ENCODE results near the gene TSPOAP1. TPM values are rescaled to one million over a fixed set of nuclear protein-coding genes. Genes with fewer than 3 reads are reported as not detected.

TSPOAP1 gene, protein sequence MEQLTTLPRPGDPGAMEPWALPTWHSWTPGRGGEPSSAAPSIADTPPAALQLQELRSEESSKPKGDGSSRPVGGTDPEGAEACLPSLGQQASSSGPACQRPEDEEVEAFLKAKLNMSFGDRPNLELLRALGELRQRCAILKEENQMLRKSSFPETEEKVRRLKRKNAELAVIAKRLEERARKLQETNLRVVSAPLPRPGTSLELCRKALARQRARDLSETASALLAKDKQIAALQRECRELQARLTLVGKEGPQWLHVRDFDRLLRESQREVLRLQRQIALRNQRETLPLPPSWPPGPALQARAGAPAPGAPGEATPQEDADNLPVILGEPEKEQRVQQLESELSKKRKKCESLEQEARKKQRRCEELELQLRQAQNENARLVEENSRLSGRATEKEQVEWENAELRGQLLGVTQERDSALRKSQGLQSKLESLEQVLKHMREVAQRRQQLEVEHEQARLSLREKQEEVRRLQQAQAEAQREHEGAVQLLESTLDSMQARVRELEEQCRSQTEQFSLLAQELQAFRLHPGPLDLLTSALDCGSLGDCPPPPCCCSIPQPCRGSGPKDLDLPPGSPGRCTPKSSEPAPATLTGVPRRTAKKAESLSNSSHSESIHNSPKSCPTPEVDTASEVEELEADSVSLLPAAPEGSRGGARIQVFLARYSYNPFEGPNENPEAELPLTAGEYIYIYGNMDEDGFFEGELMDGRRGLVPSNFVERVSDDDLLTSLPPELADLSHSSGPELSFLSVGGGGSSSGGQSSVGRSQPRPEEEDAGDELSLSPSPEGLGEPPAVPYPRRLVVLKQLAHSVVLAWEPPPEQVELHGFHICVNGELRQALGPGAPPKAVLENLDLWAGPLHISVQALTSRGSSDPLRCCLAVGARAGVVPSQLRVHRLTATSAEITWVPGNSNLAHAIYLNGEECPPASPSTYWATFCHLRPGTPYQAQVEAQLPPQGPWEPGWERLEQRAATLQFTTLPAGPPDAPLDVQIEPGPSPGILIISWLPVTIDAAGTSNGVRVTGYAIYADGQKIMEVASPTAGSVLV (N-terminal part only)
- 10 to 100 TPM; 21.6 to 22.7 TPM for total RNA-seq

DNA sequence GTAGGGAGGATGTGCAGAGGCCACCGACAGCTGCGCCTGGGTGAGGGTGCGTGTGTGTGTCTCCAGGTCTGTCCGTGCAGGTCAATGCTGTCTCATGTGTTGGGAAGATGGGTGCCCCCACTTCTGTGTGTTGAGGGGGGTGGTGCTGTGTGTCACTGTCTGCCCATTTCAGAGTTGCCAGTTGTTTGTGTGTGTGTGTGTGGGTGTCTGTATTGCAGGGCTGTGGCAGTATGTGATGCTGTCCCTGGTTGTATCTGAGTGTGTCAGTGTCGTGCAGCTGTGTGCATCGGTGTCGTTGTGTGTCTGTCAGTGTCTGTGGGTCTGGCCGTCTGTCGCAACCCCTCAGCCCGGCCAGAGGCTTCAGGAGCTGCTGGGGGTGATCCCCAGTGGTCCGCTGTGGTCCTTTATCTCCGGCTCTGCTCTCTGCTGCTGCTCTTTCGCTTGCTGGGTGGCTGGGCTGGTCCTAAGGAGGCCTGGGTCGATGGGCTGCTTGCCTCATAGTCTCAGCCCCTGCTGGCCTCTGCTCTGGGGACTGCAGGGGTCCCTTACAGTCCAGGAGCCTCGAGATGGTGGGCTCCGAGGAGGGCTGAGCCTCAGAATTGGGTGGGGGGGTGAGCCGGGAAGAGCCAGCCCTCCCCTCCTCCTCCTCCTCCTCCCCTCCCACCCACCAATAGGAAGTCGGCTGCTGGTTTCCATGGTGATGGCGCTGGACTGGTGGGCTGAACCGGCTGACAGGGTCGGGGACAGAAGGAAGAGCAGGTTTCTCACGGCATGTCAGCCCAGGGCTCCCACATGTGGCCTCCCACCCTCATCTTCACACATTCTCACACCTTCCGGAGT is at the start of gene TSPOAP1:
Gene TSPOAP1 (minus strand): TSS at position 601 of the 840 bp plus-strand sequence. CDS start 875 bp downstream, outside the sequence.
- POLR2A ChIA-PET = interaction anchor here (0.6 to 18.5 kb wide), 12 partner anchors 10 to 186 kb away, joined by 3 to 1114 read pairs (median 5); partner anchors contain the start of genes MTMR4, RNF43 and SUPT4H1
- Mint-ChIP-seq H3K4me3 (peak within 1 kb of the TSS; percentile 92), H3K9me3 (peaks cover 6% of the 10 kb centered on the region), H3K36me3 (peaks cover 49% of the 10 kb centered on the region), H3K27ac (peak within 1 kb of the TSS; percentile 98), H3K27me3 (peaks cover 25% of the 10 kb centered on the region), H3K4me1 (ENCODE audit: low read depth) (peaks cover 44% of the 10 kb centered on the region)
- DNase-seq = peak; percentile 90
- CTCF ChIA-PET = interaction anchor here (0.7 to 4.0 kb wide), 9 partner anchors 9 to 160 kb away, joined by 3 to 52 read pairs (median 7); partner anchors contain the start of genes HSF5, RNF43 and SUPT4H1
- intact Hi-C loops (cut with micrococcal nuclease) = loop anchor here (1.0 kb wide), 5 partner anchors 10 to 89 kb away; partner anchors contain the start of genes RNF43 and SUPT4H1

DNA sequence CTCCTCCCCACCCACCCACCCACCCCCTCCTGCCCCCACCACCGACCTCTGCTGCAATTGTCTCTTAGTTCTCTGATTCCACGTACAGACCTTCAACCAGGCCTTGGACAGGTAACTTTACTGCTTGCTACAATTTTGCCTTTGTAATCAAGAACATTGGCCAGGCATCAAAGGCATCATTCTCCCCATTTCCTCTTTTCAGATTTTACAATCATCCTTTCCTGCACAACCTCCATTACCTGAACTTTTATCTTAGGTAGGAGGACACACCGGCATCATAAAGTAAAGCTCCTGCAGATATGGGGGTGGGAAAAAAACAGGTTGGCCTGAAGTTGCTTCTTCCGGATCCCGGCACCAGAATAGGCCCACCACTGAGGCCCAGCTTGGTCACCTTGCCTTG is 49.1 kb upstream of the TSPOAP1 start:
- POLR2A ChIA-PET = no interaction called here
- CTCF ChIA-PET = no interaction called here

DNA sequence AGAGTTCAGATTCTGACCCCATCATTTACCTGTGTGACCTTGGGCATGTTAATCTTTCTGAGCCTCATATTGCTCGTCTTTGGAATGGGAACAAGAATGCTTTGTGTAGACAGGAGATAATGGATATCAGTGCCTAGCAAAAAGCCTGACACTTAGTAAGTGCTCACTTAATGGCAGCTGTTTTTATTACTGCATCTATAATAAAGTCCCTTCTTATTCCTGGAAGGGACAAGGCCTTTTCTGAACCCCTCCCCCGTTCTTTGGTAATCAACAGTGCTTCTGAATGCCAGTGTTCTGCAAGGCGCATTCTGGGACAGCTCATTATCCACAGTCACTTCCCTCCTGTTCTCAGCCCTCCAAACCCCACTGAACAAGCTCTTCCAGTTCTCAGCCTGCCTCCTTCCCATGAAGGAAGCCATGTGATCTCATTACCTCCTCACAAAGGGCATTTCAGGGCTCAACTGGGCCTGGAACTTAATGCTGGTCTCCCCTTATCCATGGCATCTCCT is 48.6 kb upstream of the TSPOAP1 start:
- intact Hi-C loops (cut with micrococcal nuclease) = no loop called here
- POLR2A ChIA-PET = no interaction called here
- CTCF ChIA-PET = no interaction called here
- DNase-seq = no peak
- no peak overlapping the region for H3K27ac Mint-ChIP-seq
- no peaks in the 10 kb centered on the region for H3K27me3 Mint-ChIP-seq
- H3K4me3 Mint-ChIP-seq = no peak overlapping the region
- H3K9me3 Mint-ChIP-seq = no peaks in the 10 kb centered on the region
- peaks cover 29% of the 10 kb centered on the region for H3K4me1 Mint-ChIP-seq (ENCODE audit: low read depth)
- H3K36me3 Mint-ChIP-seq = no peaks in the 10 kb centered on the region

More for the DNA sequence above, 49.1 kb upstream of the TSPOAP1 start:
- Mint-ChIP-seq H3K9me3 (no peaks in the 10 kb centered on the region), H3K4me1 (ENCODE audit: low read depth) (peaks cover 34% of the 10 kb centered on the region), H3K27me3 (no peaks in the 10 kb centered on the region), H3K27ac (no peak overlapping the region), H3K36me3 (no peaks in the 10 kb centered on the region), H3K4me3 (no peak overlapping the region)
- intact Hi-C loops (cut with micrococcal nuclease) = no loop called here
- DNase-seq = no peak

DNA sequence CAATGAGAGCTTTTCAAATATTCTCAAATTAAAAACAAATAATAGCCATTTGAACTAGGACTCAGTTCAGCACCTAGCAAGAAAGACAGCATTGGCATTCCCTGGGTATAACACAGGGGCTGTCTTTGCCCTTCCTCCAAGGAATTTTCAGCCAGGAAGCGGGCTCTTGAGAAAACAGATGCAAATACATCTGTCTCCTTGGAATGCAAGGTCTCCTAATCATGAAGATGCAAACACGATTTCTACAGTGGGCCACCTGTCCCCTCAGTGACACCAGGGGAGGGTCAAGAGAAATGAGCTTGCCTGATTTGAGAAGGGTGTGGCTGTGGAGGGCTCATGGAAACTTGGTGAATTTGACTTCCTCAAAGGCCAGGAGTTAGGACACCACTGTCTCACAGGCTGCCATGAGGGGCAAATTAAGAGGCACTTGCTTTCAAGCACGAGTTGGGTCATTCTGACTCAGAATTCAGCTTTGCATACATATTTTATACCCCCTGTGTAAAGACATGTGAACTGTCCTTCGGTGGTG is 47.9 kb upstream of the TSPOAP1 start:
- CTCF ChIA-PET = no interaction called here
- POLR2A ChIA-PET = no interaction called here
- H3K27ac Mint-ChIP-seq = no peak overlapping the region
- peaks cover 24% of the 10 kb centered on the region for H3K4me1 Mint-ChIP-seq (ENCODE audit: low read depth)
- intact Hi-C loops (cut with micrococcal nuclease) = no loop called here
- no peaks in the 10 kb centered on the region for H3K9me3 Mint-ChIP-seq
- H3K4me3 Mint-ChIP-seq = no peak overlapping the region
- no peak for DNase-seq
- no peaks in the 10 kb centered on the region for H3K27me3 Mint-ChIP-seq
- no peaks in the 10 kb centered on the region for H3K36me3 Mint-ChIP-seq

DNA sequence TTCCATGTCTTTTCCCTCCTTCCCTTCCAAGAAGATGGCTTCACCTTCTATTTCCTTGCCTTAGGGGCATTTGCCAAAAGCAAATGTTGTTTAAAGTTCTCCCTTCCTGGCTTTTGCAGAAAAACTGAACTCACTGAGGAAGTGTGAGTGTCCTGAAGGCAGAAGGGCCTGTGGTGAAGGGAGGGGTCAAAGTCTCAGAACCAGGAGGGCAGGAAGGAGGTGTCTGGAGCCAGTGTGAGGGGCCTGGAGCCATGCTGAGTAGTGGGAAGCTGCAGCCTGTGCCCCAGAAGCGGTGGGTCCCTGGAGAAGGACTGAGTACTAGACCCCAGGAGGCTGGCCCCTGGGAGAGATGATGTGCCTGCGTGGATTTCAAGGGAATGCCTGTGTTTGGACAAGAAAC is 47.2 kb upstream of the TSPOAP1 start:
- Mint-ChIP-seq H3K36me3 (no peaks in the 10 kb centered on the region), H3K27ac (no peak overlapping the region), H3K9me3 (no peaks in the 10 kb centered on the region), H3K4me1 (ENCODE audit: low read depth) (peaks cover 19% of the 10 kb centered on the region), H3K27me3 (no peaks in the 10 kb centered on the region), H3K4me3 (no peak overlapping the region)
- intact Hi-C loops (cut with micrococcal nuclease) = no loop called here
- ChIA-PET CTCF (no interaction called here), POLR2A (no interaction called here)
- no peak for DNase-seq

DNA sequence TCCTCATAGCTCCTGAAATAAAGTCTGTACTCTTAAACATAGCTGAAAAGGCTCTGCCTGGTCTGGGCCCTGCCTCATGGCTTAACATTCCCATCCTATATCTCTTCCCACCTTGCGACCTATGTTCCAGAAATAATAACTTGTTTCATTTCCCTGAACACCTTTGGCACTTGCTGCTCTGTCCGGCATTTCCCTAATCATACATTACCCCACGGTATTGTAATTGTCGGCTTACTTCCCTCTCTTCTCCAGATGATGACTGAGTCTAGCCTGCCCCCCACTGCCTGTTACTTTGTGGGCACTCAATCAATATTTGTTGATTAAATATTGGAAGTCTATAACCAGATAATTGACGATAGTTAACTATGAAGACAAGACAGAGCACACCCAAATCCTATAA is 46.7 kb upstream of the TSPOAP1 start:
- no peak overlapping the region for H3K27ac Mint-ChIP-seq
- CTCF ChIA-PET = no interaction called here

DNA sequence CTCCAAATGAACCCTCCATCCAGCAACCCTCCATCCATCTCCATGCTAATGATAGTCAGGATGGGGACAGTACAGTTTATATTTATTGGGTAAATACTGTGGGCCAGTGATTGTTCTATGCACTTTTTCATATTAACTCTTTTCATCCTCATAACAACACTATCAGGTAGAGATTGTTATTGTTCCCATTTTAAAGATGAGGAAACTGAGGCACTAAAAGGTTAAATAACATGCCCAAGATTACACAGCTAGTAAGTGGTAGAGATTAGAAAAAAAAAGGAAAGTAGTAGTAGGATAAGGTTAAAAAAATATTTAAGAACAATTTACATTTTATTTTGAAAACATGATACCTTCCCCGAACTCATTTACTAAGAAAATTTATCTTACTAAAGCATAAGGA is 45.3 kb upstream of the TSPOAP1 start:
- Mint-ChIP-seq H3K4me1 (ENCODE audit: low read depth) (peaks cover 10% of the 10 kb centered on the region), H3K4me3 (no peak overlapping the region), H3K9me3 (no peaks in the 10 kb centered on the region), H3K27me3 (no peaks in the 10 kb centered on the region), H3K36me3 (no peaks in the 10 kb centered on the region), H3K27ac (no peak overlapping the region)
- no peak for DNase-seq
- intact Hi-C loops (cut with micrococcal nuclease) = no loop called here
- CTCF ChIA-PET = no interaction called here
- POLR2A ChIA-PET = no interaction called here

More for the DNA sequence above, 46.7 kb upstream of the TSPOAP1 start:
- no peaks in the 10 kb centered on the region for H3K9me3 Mint-ChIP-seq
- peaks cover 18% of the 10 kb centered on the region for H3K4me1 Mint-ChIP-seq (ENCODE audit: low read depth)
- H3K4me3 Mint-ChIP-seq = no peak overlapping the region
- DNase-seq = no peak
- POLR2A ChIA-PET = no interaction called here
- H3K27me3 Mint-ChIP-seq = no peaks in the 10 kb centered on the region
- no peaks in the 10 kb centered on the region for H3K36me3 Mint-ChIP-seq
- intact Hi-C loops (cut with micrococcal nuclease) = no loop called here

DNA sequence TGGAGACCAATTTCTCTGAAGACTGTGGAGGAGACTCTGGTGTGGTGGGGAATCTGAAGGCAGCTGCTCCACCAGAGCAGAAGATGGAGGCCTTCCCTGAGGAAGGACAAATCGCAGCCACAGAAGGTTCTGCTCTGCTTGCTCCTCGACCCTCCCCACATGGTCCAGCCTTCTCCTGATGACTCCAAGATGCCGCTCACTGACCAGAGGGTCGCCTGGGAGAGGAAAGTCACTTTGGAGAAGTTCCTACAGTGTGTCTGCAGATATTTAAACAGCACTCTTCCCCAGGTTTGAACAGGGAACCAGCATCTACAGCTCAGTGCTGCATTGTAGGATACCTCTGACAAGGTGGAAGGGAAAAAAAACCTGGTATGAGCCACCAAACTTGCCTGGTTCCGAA is 44.4 kb upstream of the TSPOAP1 start:
- intact Hi-C loops (cut with micrococcal nuclease) = no loop called here
- POLR2A ChIA-PET = interaction anchor here (0.5 kb wide), 1 partner anchor 259 kb away, joined by 3 read pairs; no protein-coding TSS in a partner anchor
- no peak overlapping the region for H3K4me3 Mint-ChIP-seq
- H3K4me1 Mint-ChIP-seq (ENCODE audit: low read depth) = peaks cover 4% of the 10 kb centered on the region
- H3K27ac Mint-ChIP-seq = no peak overlapping the region
- H3K27me3 Mint-ChIP-seq = no peaks in the 10 kb centered on the region
- H3K36me3 Mint-ChIP-seq = no peaks in the 10 kb centered on the region
- no peak for DNase-seq
- CTCF ChIA-PET = interaction anchor here (1.3 kb wide), 1 partner anchor 44 kb away, joined by 5 read pairs; the partner anchor contains the start of gene RNF43
- no peaks in the 10 kb centered on the region for H3K9me3 Mint-ChIP-seq

DNA sequence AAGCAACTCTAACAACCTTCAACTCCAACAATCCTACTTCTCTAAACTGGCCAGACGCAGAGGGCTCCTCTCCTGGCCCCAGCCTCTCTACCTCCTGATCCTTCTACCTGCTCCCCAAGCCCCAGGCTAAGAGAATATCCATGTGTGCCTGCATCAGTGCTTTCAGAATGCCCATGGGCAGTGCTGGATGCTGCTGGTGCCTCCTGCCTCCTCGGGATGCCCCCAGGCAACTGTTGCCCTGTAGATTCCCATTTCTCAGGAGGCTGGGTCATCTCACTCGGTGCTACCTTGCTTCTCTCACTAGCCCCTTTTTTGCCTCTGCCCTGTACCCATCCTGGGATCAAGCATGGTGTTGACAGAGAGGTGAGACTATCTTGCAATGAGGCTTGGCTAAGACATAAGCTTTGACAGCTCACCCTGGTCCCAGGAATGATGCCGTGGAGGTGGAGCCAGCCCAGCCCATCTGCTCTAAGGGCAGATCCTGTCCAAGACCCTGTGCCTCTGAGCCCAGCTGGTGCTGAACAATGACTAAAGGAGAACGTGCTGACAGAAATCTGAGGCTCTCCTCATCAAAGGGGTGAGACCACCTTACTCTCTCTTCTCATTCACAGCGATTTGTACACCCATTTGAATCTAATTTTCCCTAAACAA is 42.8 kb upstream of the TSPOAP1 start:
- H3K36me3 Mint-ChIP-seq = no peaks in the 10 kb centered on the region
- H3K9me3 Mint-ChIP-seq = no peaks in the 10 kb centered on the region
- H3K4me1 Mint-ChIP-seq (ENCODE audit: low read depth) = no peaks in the 10 kb centered on the region
- no peaks in the 10 kb centered on the region for H3K27me3 Mint-ChIP-seq
- intact Hi-C loops (cut with micrococcal nuclease) = no loop called here
- H3K27ac Mint-ChIP-seq = no peak overlapping the region
- POLR2A ChIA-PET = no interaction called here
- CTCF ChIA-PET = no interaction called here
- H3K4me3 Mint-ChIP-seq = no peak overlapping the region
- no peak for DNase-seq

DNA sequence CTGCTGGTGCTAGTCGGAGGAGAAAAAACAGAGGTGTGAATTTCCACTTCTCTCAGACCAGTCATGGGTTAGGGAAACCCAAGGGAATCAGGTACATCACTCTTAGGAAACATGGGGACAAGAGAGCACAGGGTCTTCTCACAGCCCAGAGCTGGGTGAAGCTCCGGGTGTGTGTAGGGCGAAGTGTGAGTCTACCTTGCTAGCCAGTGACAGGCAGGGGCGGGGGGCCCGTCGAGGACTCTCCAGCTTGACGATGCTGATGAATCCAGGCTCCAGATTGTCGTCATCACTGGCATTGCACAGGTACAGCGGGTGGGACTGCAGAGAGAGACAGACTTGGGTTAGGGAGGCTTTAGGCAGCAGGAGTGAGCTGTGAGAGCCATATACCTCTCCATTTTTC is 42.1 kb upstream of the TSPOAP1 start:
- Mint-ChIP-seq H3K27ac (no peak overlapping the region), H3K4me3 (no peak overlapping the region), H3K9me3 (no peaks in the 10 kb centered on the region), H3K4me1 (ENCODE audit: low read depth) (no peaks in the 10 kb centered on the region), H3K27me3 (no peaks in the 10 kb centered on the region), H3K36me3 (no peaks in the 10 kb centered on the region)
- ChIA-PET CTCF (no interaction called here), POLR2A (no interaction called here)
- DNase-seq = no peak
- intact Hi-C loops (cut with micrococcal nuclease) = no loop called here

DNA sequence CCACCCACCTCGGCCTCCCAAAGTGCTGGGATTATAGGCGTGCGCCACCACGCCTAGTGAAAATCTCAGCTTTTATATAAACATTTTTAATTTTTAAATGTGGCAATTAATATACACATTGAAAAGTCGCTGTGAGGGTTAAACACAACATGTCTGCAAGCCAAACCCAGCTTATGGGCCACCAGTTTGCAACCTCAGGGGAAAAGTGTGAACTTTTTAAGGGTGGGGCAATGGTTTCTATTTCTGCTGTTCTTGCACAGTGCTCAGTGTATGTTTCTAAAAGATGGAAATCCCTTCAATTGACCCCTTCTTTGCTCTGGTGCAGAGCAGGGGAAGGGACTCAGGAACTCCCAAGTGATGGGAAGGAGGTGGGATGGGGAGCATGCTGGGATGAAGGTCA is 41.7 kb upstream of the TSPOAP1 start:
- POLR2A ChIA-PET = no interaction called here

More for the DNA sequence above, 41.7 kb upstream of the TSPOAP1 start:
- intact Hi-C loops (cut with micrococcal nuclease) = no loop called here
- Mint-ChIP-seq H3K27ac (no peak overlapping the region), H3K4me1 (ENCODE audit: low read depth) (no peaks in the 10 kb centered on the region), H3K27me3 (no peaks in the 10 kb centered on the region), H3K36me3 (no peaks in the 10 kb centered on the region), H3K9me3 (no peaks in the 10 kb centered on the region), H3K4me3 (no peak overlapping the region)
- CTCF ChIA-PET = interaction anchor here (1.4 to 1.5 kb wide), 2 partner anchors 53 to 66 kb away, joined by 4 to 5 read pairs; no protein-coding TSS in a partner anchor
- no peak for DNase-seq

All from activated CD4-positive, alpha-beta memory T cell treated with anti-CD3 and anti-CD28 coated beads for 36 hours (primary cell).